OCI-LY7 (cell line): ENCODE data around the gene SELENOV. TPM values are rescaled to one million over a fixed set of nuclear protein-coding genes. Genes with fewer than 3 reads are reported as not detected.

Source experiments
- BruUV-seq: library from RNA; stranded (reverse); fragments of 400-500 nt; replicated peaks from 2 replicates; lab custom pipeline; 2021; lab: Mats Ljungman, UMichigan
- CTCF ChIA-PET: fragments of 300-600 bp; sonication (Branson Sonifier 250); formaldehyde crosslinking; loops from one replicate; lab custom pipeline; 2022; ENCODE audit warnings: antibody characterized with exemption; ENCODE audit not compliant: unreplicated experiment; lab: Charles Lee
- POLR2A ChIA-PET: fragments of 300-600 bp; sonication (Branson Sonifier 250); formaldehyde crosslinking; loops from one replicate; lab custom pipeline; 2022; ENCODE audit warnings: antibody characterized with exemption; lab: Charles Lee
- DNase-seq: peaks from one replicate; pipeline ENCODE4 v3.0.0-alpha.2; 2015; ENCODE audit warnings: low spot score
- H2AFZ ChIP-seq: fragments of 200-600 bp; sonication (generic), shearing (Covaris generic); 2 replicates; pipeline ENCODE4 v1.6.1; 2014; ENCODE audit warnings: mild to moderate bottlenecking, antibody characterized with exemption, low read length, moderate library complexity
- H3K27ac ChIP-seq: fragments of 200-600 bp; sonication (generic); 2 replicates; pipeline ENCODE4 v1.5.1; 2014; ENCODE audit warnings: mixed run types, low read depth, mild to moderate bottlenecking, moderate library complexity, low read length, inconsistent platforms; ENCODE audit not compliant: poor library complexity, severe bottlenecking
- H3K36me3 ChIP-seq: fragments of 200-600 bp; sonication (generic); 2 replicates; pipeline ENCODE4 v1.6.1; 2014; ENCODE audit warnings: mild to moderate bottlenecking, antibody characterized with exemption, low read length, moderate library complexity, mixed read lengths; ENCODE audit not compliant: insufficient read depth
- H3K4me1 ChIP-seq: fragments of 200-600 bp; sonication (generic); 2 replicates; pipeline ENCODE4 v1.5.1; 2014; ENCODE audit warnings: mild to moderate bottlenecking, low read length; ENCODE audit not compliant: insufficient read depth, poor library complexity, severe bottlenecking
- H3K4me2 ChIP-seq: fragments of 200-600 bp; sonication (generic); 2 replicates; pipeline ENCODE4 v1.6.1; 2014; ENCODE audit warnings: mild to moderate bottlenecking, low read length
- H3K4me3 ChIP-seq: fragments of 200-600 bp; sonication (generic); 2 replicates; pipeline ENCODE4 v1.5.1; 2014; ENCODE audit warnings: mild to moderate bottlenecking, low read depth, low read length; ENCODE audit not compliant: poor library complexity, severe bottlenecking
- H3K79me2 ChIP-seq: fragments of 200-600 bp; sonication (generic); 2 replicates; pipeline ENCODE4 v1.6.1; 2016; ENCODE audit warnings: low read depth, mild to moderate bottlenecking, low read length, moderate library complexity, mixed read lengths; ENCODE audit not compliant: insufficient read depth
- H3K9me2 ChIP-seq: fragments of 200-600 bp; sonication (generic); 2 replicates; pipeline ENCODE4 v1.6.1; 2016; ENCODE audit warnings: mild to moderate bottlenecking, low read length, mixed read lengths; ENCODE audit not compliant: insufficient read depth
- H3K9me3 ChIP-seq: fragments of 200-600 bp; sonication (generic); 2 replicates; pipeline ENCODE4 v1.6.1; 2014; ENCODE audit warnings: mild to moderate bottlenecking, mixed run types, low read length, mixed read lengths
- H4K20me1 ChIP-seq: fragments of 200-600 bp; sonication (generic); 2 replicates; pipeline ENCODE4 v1.6.1; 2014; ENCODE audit warnings: mild to moderate bottlenecking, antibody characterized with exemption, low read length, moderate library complexity, mixed read lengths; ENCODE audit not compliant: insufficient read depth
- CTCF ChIP-seq: fragments of 200-600 bp; sonication (generic); conservative IDR thresholded peaks from 2 replicates; pipeline ENCODE4 v1.5.1; 2014; ENCODE audit warnings: mild to moderate bottlenecking, antibody characterized with exemption, low read length, moderate library complexity, mixed read lengths
- EZH2phosphoT487 ChIP-seq: fragments of 200-600 bp; sonication (generic); IDR thresholded peaks from 2 replicates; pipeline ENCODE4 v1.6.1; 2018; ENCODE audit warnings: low read depth, borderline replicate concordance, mild to moderate bottlenecking, mixed run types, antibody characterized with exemption, low read length, moderate library complexity, mixed read lengths
- intact Hi-C: fragments of 100-400 bp; cut with micrococcal nuclease; formaldehyde crosslinking; loops from one replicate; pipeline ENCODE4 v1.10.0; 2022; ENCODE audit not compliant: unreplicated experiment
- total RNA-seq, 2 experiments: library from RNA; depleted of rRNA in 1 of 2; stranded (reverse); fragments of >200 nt in 1 of 2; shearing (Covaris generic) in 1 of 2; gene quantifications; 2 replicates each; pipeline ENCODE4 v1.2.3, GENCODE V29; 2014 to 2022

The SELENOV gene
- total RNA-seq, 2 experiments from 2014 or later: not detected

- Histone ChIP-seq H4K20me1 (no peaks in the 10 kb centered on the region), H3K36me3 (no peaks in the 10 kb centered on the region), H3K4me3 (no peak overlapping the region), H2AFZ (no peak overlapping the region), H3K9me3 (no peaks in the 10 kb centered on the region), H3K4me2 (no peak overlapping the region), H3K9me2 (no peaks in the 10 kb centered on the region), H3K79me2 (no peaks in the 10 kb centered on the region), H3K27ac (no peak overlapping the region), H3K4me1 (peaks cover 14% of the 10 kb centered on the region)
- no peak for TF ChIP-seq CTCF
- TF ChIP-seq EZH2phosphoT487: no peak
- intact Hi-C loops: no loop called here
- ChIA-PET CTCF (no interaction called here), POLR2A (interaction anchor here (0.8 to 1.2 kb wide), 2 partner anchors 9 to 72 kb away, joined by 3 to 4 read pairs; no protein-coding TSS in a partner anchor)
- BruUV-seq: no TSS peak
- DNase-seq: no peak
These were observed 3.5 kb downstream of the SELENOV start for GRCh38 chr19:39518458-39518857.

- intact Hi-C loops: no loop called here
- no peak overlapping the region; the same call in 1 of the 2 replicates for H3K4me2 ChIP-seq
- no peaks in the 10 kb centered on the region for H3K9me3 ChIP-seq
- no peak for DNase-seq
- H2AFZ ChIP-seq: no peak overlapping the region
- H3K36me3 ChIP-seq: no peaks in the 10 kb centered on the region
- no peak for TF ChIP-seq CTCF
- no peak for TF ChIP-seq EZH2phosphoT487
- H3K9me2 ChIP-seq: no peaks in the 10 kb centered on the region
- H3K4me3 ChIP-seq: no peak overlapping the region
- no peak overlapping the region for H3K27ac ChIP-seq
- POLR2A ChIA-PET: interaction anchor here (0.8 to 1.2 kb wide), 2 partner anchors 10 to 73 kb away, joined by 3 to 4 read pairs; no protein-coding TSS in a partner anchor
- BruUV-seq: no TSS peak
- H3K4me1 ChIP-seq: peaks cover 14% of the 10 kb centered on the region
- no peaks in the 10 kb centered on the region for H3K79me2 ChIP-seq
- CTCF ChIA-PET: no interaction called here
- no peaks in the 10 kb centered on the region for H4K20me1 ChIP-seq
These were observed 4.0 kb downstream of the SELENOV start for GRCh38 chr19:39518975-39519374.
